K562 (cell line): Measurements from ENCODE around the gene ZFP14. TPM values are rescaled to one million over a fixed set of nuclear protein-coding genes. Genes with fewer than 3 reads are reported as not detected.

Source experiments
- ATAC-seq: fragments of 200-7000 bp; cut with Tn5 transposase; 3 replicates; pipeline ENCODE4 v1.9.1; 2020; ENCODE audit warnings: moderate library complexity
- BruUV-seq: library from RNA; stranded (reverse); fragments of 400-500 nt; replicated peaks from 2 replicates; lab custom pipeline; 2021; lab: Mats Ljungman, UMichigan
- CTCF ChIA-PET: fragments of 300-600 bp; formaldehyde crosslinking; extraction: SDS; loops from one replicate; lab custom pipeline; 2021; ENCODE audit warnings: low intra/inter-chr PET ratio; lab: Yijun Ruan, JAX
- POLR2A ChIA-PET: fragments of 300-600, 350-650 bp; sonication (Branson Sonifier 250); formaldehyde crosslinking; extraction: SDS; loops from one replicate; lab custom pipeline; 2021; ENCODE audit warnings: antibody characterized with exemption, inconsistent platforms; lab: Yijun Ruan, JAX
- DNase-seq, 4 experiments: peaks; one replicate each; pipeline versions ENCODE4 v3.0.0 to v3.0.0-alpha.2; 2011 to 2018; ENCODE audit warnings: low spot score in 3 of 4, mixed read lengths in 3 of 4; ENCODE audit errors: extremely low read depth in 1 of 4
- FAIRE-seq: peaks from 2 replicates; lab custom pipeline; 2011; peaks lifted over from hg19 to GRCh38; lab: Jason Lieb, UNC
- H2AFZ ChIP-seq: 2 replicates; pipeline ENCODE4 v1.6.0; 2011; ENCODE audit warnings: low read depth, low read length, control low read depth, inconsistent platforms
- H3K27ac ChIP-seq: fragments of 200-600 bp; 3 replicates; pipeline ENCODE4 v1.8.0; 2011; ENCODE audit warnings: low read depth, mild to moderate bottlenecking, control low read depth, inconsistent platforms, low read length, moderate library complexity, mixed read lengths; ENCODE audit errors: extremely low read depth
- H3K27me3 ChIP-seq, 2 experiments: fragments of 300-600 bp in 1 of 2; 2 replicates in 1 of 2; 3 replicates in 1 of 2; pipeline versions ENCODE4 v1.6.0 to v1.8.0; 2011; ENCODE audit warnings: inconsistent platforms in 2 of 2, low read length in 2 of 2, mild to moderate bottlenecking in 1 of 2, mixed read lengths in 1 of 2, moderate library complexity in 1 of 2; ENCODE audit not compliant: control insufficient read depth in 2 of 2, insufficient read depth in 2 of 2
- H3K36me3 ChIP-seq: fragments of 300-600 bp; 3 replicates; pipeline ENCODE4 v1.8.0; 2011; ENCODE audit warnings: mild to moderate bottlenecking, low read length, inconsistent platforms; ENCODE audit not compliant: control insufficient read depth, insufficient read depth
- H3K4me1 ChIP-seq, 2 experiments: fragments of 200-600 bp in 1 of 2; replicated peaks in 1 of 2; 2 replicates in 1 of 2; 3 replicates in 1 of 2; pipeline versions ENCODE4 v1.5.1 to v1.8.0; 2011; ENCODE audit warnings: inconsistent platforms in 2 of 2, low read length in 2 of 2, mild to moderate bottlenecking in 1 of 2, mixed read lengths in 1 of 2, moderate library complexity in 1 of 2; ENCODE audit not compliant: control insufficient read depth in 2 of 2, insufficient read depth in 2 of 2
- H3K4me2 ChIP-seq: 2 replicates; pipeline ENCODE4 v1.6.1; 2011; ENCODE audit warnings: low read length, control low read depth, inconsistent platforms, mixed read lengths; ENCODE audit not compliant: insufficient read depth
- H3K4me3 ChIP-seq: fragments of 200-600 bp; sonication (generic), shearing (Covaris generic); 2 replicates; pipeline ENCODE4 v1.5.1; 2016; ENCODE audit warnings: control low read depth, inconsistent platforms
- H3K79me2 ChIP-seq: fragments of 200-600 bp; 3 replicates; pipeline ENCODE4 v1.8.0; 2011; ENCODE audit warnings: low read length, inconsistent platforms; ENCODE audit not compliant: control insufficient read depth, insufficient read depth
- H3K9ac ChIP-seq, 2 experiments: 2 replicates each; pipeline versions ENCODE4 v1.6.0 to v1.6.1; 2011; ENCODE audit warnings: low read depth in 2 of 2, low read length in 2 of 2, control low read depth in 1 of 2, inconsistent platforms in 1 of 2, mild to moderate bottlenecking in 1 of 2, mixed read lengths in 1 of 2; ENCODE audit not compliant: insufficient read depth in 1 of 2
- H3K9me1 ChIP-seq: one replicate; pipeline ENCODE4 v1.6.0; 2011; ENCODE audit warnings: inconsistent platforms, mild to moderate bottlenecking, low read length, moderate library complexity; ENCODE audit not compliant: control insufficient read depth, insufficient read depth
- H3K9me3 ChIP-seq: replicated peaks from 2 replicates; pipeline ENCODE4 v1.5.1; 2011; ENCODE audit warnings: low read depth, low read length, inconsistent platforms; ENCODE audit not compliant: control insufficient read depth, insufficient read depth
- H4K20me1 ChIP-seq: replicated peaks from 2 replicates; pipeline ENCODE4 v1.6.1; 2011; ENCODE audit warnings: low read length, inconsistent platforms, mixed read lengths; ENCODE audit not compliant: control insufficient read depth, insufficient read depth
- ADNP ChIP-seq: fragments of 200-800 bp; sonication (Bioruptor generic); IDR thresholded peaks from 2 replicates; pipeline ENCODE4 v1.6.1; 2016; ENCODE audit warnings: missing genetic modification characterization, missing compliant biosample characterization
- ATF6 ChIP-seq: sonication (generic); formaldehyde crosslinking; IDR thresholded peaks from 2 replicates; pipeline ENCODE4 v1.4.0; 2020; ENCODE audit warnings: mild to moderate bottlenecking, missing genetic modification reagents
- FUS ChIP-seq: fragments of 200-400 bp; formaldehyde crosslinking; optimal IDR thresholded peaks from 2 replicates; pipeline ENCODE3; 2017; ENCODE audit warnings: low read depth, low read length
- HMG20B ChIP-seq: fragments of 250-450 bp; sonication (Bioruptor Pico); IDR thresholded peaks from 2 replicates; pipeline ENCODE4 v1.5.0; 2021; ENCODE audit warnings: mild to moderate bottlenecking
- NRF1 ChIP-seq, 2 experiments: fragments of 450-650 bp; IDR thresholded peaks in 1 of 2; conservative IDR thresholded peaks in 1 of 2; 2 replicates each; pipeline ENCODE4 v1.6.1; 2014; ENCODE audit warnings: mild to moderate bottlenecking in 2 of 2
- PHF20 ChIP-seq: fragments of 450-650 bp; IDR thresholded peaks from 2 replicates; pipeline ENCODE4 v1.6.1; 2018; ENCODE audit not compliant: partially characterized antibody
- PKNOX1 ChIP-seq: fragments of 450-650 bp; IDR thresholded peaks from 2 replicates; pipeline ENCODE4 v1.6.1; 2016
- SREBF1 ChIP-seq: fragments of 150-350 bp; IDR thresholded peaks from 2 replicates; pipeline ENCODE4 v1.6.1; 2014; ENCODE audit warnings: antibody characterized with exemption, low read depth, low read length, borderline replicate concordance
- XRCC3 ChIP-seq: fragments of 450-650 bp; IDR thresholded peaks from 2 replicates; pipeline ENCODE4 v1.6.1; 2017; ENCODE audit warnings: mild to moderate bottlenecking, moderate library complexity
- ZBTB11 ChIP-seq, 3 experiments: fragments of 200-800 bp in 1 of 3; fragments of 250-450 bp in 1 of 3; fragments of 450-650 bp in 1 of 3; sonication (Bioruptor Pico) in 1 of 3; sonication (Bioruptor generic) in 1 of 3; formaldehyde crosslinking in 1 of 3; IDR thresholded peaks; 2 replicates each; pipeline versions ENCODE4 v1.6.1 to v1.8.0; 2016 to 2022; ENCODE audit warnings: mild to moderate bottlenecking in 2 of 3, missing genetic modification characterization in 2 of 3, missing compliant biosample characterization in 1 of 3, moderate library complexity in 1 of 3
- WGBS: fragments of 100-300 bp; shearing (Covaris generic); methylation state at CpG from one replicate; pipeline ENCODE4 v1.1.6; 2016; ENCODE audit warnings: low coverage, mixed read lengths; ENCODE audit not compliant: insufficient coverage; ENCODE audit errors: missing lambda C conversion rate; 5-methylcytosine and 5-hydroxymethylcytosine counted together
- in situ Hi-C: fragments of 300-500 bp; cut with MboI; formaldehyde crosslinking; loops from 4 replicates; pipeline ENCODE4 v1.15.0; 2018; ENCODE audit warnings: inconsistent platforms, mixed read lengths
- intact Hi-C: fragments of 100-400 bp; cut with micrococcal nuclease; formaldehyde crosslinking; loops from 2 replicates; pipeline ENCODE4 v1.14.2; 2022
- polyA plus RNA-seq, 8 experiments: library from polyadenylated mRNA; depleted of rRNA in 4 of 8; stranded (reverse) in 5 of 8; unstranded in 3 of 8; fragments of >200 nt; fragmentation: Nextera tagmentation in 2 of 8; fragmentation: Illumina TruSeq in 1 of 8; extraction: Ambion mirVana in 2 of 8; extraction: Trizol in 1 of 8; gene quantifications; 2 replicates each; pipeline versions ENCODE4 v1.2.1 to v1.2.3, GENCODE V29; 2011 to 2014; ENCODE audit warnings: inconsistent platforms in 1 of 8, missing spikeins in 1 of 8
- total RNA-seq, 7 experiments: library from RNA; depleted of rRNA in 6 of 7; stranded (reverse); fragments of >200 nt in 6 of 7; fragmentation: Illumina TruSeq in 2 of 7; extraction: Trizol in 2 of 7; gene quantifications; 2 replicates each; pipeline versions ENCODE4 v1.2.1 to v1.2.3, GENCODE V29; 2011 to 2021; ENCODE audit warnings: low replicate concordance in 1 of 7

ZFP14 gene
- total and polyA plus RNA-seq, 9 of the 15 experiments (the other 6 are each of a cell fraction or from before 2014, with no cell fraction given), result 0.80 to 1.9 (median 1.4) TPM

- no peak for TF ChIP-seq ATF6 (CRISPR knock-in tag)
- TF ChIP-seq, all 486 proteins: peak for 7
Observed at GRCh38 chr19:36420961-36421748, 42.2 kb upstream of the ZFP14 start (continued).

GRCh38 chr19:36418287-36419001 is 39.4 kb upstream of the ZFP14 start, which contains the start of gene ZFP82:
Gene ZFP82, minus strand, starts transcription at chr19:36418644. Its CDS starts 8,855 bp downstream, at chr19:36409789.
- peak within 1 kb of the TSS; percentile 73 for H3K27ac ChIP-seq
- no TSS peak for BruUV-seq
- H4K20me1 ChIP-seq, result no peaks in the 10 kb centered on the region
- H3K4me1 ChIP-seq, result peaks cover 2 to 21% of the 10 kb centered on the region in 2 experiments; a peak in 2 of 5 replicates
- peak within 1 kb of the TSS; percentile 65 to 88 for H3K9ac ChIP-seq
- ATAC-seq (peak; percentile 94), FAIRE-seq (no peak), DNase-seq (peak; percentile 70 to 75 (median 73))
- H3K9me1 ChIP-seq, result no peaks in the 10 kb centered on the region
- peaks cover 24% of the 10 kb centered on the region for H3K79me2 ChIP-seq
- no peaks in the 10 kb centered on the region for H3K27me3 ChIP-seq
- H3K36me3 ChIP-seq, result no peaks in the 10 kb centered on the region
- intact Hi-C loops (no loop called here), in situ Hi-C loops (no loop called here)
- 4% methylated on average over 49 of the region's 70 CpGs for WGBS
- POLR2A ChIA-PET, result no interaction called here
- CTCF ChIA-PET, result no interaction called here
- peaks cover 4% of the 10 kb centered on the region; the same call in 1 of the 2 replicates for H3K9me3 ChIP-seq
- peak within 1 kb of the TSS; percentile 72 for H3K4me2 ChIP-seq
- peak within 1 kb of the TSS; percentile 46 for H3K4me3 ChIP-seq
- peak within 1 kb of the TSS; percentile 88 for H2AFZ ChIP-seq
- TF ChIP-seq PHF20 (peak; percentile 10), ZBTB11 (CRISPR knock-in tag; IDR thresholded peaks at IDR 0.05) (0 out of 6 replicates have a peak, but pooled peaks of 1 of the 3 experiments have one; percentile 27), HMG20B (CRISPR knock-in tag) (no peak), XRCC3 (no peak), SREBF1 (0 out of 2 replicates have a peak, but pooled peaks have one; percentile 24), PKNOX1 (no peak), ADNP (0 out of 2 replicates have a peak, but pooled peaks have one; percentile 48), FUS (no peak), NRF1 (conservative IDR thresholded peaks at IDR 0.05 in 1 of 2, IDR thresholded peaks at IDR 0.05 in 1 of 2) (peak; percentile 90 to 92)
